GM12801 (cell line): ENCODE measurements around the gene MOSPD2.

Experiments
- CTCF ChIP-seq: IDR thresholded peaks from one replicate; pipeline ENCODE4 v1.5.1; 2011; ENCODE audit warnings: control low read depth; ENCODE audit not compliant: insufficient read length; ENCODE audit errors: extremely low read depth

Gene MOSPD2

GRCh38 chrX:14883826-14884225 is 10.6 kb downstream of the MOSPD2 start:
- TF ChIP-seq CTCF, result no peak

GRCh38 chrX:14884714-14885113 is 11.5 kb downstream of the MOSPD2 start:
- no peak for TF ChIP-seq CTCF

GRCh38 chrX:14886252-14886651 is 13.0 kb downstream of the MOSPD2 start:
- TF ChIP-seq CTCF, result no peak

GRCh38 chrX:14896273-14896672 is 23.1 kb downstream of the MOSPD2 start:
- no peak for TF ChIP-seq CTCF

GRCh38 chrX:14897042-14897441 is 23.8 kb downstream of the MOSPD2 start:
- TF ChIP-seq CTCF, result no peak

GRCh38 chrX:14899607-14900006 is 26.4 kb downstream of the MOSPD2 start:
- no peak for TF ChIP-seq CTCF

- no peak for TF ChIP-seq CTCF
Measured at GRCh38 chrX:14902537-14902936, 29.3 kb downstream of the MOSPD2 start.

- no peak for TF ChIP-seq CTCF
Measured at GRCh38 chrX:14903891-14904290, 30.7 kb downstream of the MOSPD2 start.
